ENCODE measurements around the gene IPO5. TPM values are rescaled to one million over a fixed set of nuclear protein-coding genes. Genes with fewer than 3 reads are reported as not detected.
"Not testable (repeated sequence)": the region's sequence is repeated elsewhere in the genome, so short reads cannot be mapped to it uniquely, and the experiment has no call there.

Gene IPO5
- total RNA-seq: 195 TPM

DNA sequence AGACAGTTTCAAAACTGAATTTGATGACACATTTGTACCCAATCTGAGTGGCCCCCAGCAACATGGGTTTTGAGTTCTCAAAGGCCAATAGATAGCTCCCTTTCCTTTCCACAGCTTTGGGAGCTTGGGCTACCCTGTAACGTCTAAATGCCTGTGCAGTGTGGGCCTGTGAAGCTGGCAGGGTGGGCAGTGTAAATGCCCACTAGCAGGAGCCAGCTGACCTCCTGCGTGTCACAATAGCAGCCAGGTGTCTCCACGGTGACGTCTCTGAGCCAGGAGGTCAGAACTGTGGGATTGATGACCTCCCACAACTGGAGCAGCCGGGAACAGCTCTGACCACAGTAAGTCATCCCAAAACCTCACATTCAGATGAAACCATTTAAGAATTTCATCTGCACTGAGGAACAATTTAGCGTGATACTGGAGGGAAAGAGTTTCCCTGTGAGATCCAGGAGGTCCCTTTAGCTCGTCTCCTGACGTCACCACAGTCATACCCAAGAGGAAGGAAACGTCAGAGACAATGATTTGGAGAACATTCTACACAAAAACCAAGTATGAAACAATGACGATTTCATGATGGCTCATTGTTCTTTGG lies at the start of gene IPO5:
IPO5 (plus strand) TSS at position 300 of the 595 bp plus-strand sequence. CDS start 23,022 bp downstream, outside the sequence.
- DNase-seq: no peak

DNA sequence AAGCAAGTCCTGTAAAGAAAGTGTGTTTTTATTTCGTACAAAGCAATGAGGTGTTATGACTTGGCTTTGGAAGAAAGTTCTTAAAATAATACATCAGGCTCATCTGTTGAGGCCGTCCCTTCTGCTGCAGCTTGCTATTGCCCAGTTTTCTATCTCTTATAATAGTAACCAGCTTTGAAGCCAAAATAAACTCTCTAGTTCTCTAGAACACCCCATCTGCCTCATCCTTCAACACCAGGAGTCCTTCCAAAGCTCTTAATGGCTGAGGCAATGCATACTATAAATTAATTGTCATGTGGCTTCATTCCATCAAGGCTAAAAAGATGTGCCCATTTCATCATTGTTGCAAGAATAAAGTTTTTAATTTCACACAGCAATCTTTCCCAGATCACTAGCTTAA lies 49.4 kb upstream of the IPO5 start:
- no peak for DNase-seq

DNA sequence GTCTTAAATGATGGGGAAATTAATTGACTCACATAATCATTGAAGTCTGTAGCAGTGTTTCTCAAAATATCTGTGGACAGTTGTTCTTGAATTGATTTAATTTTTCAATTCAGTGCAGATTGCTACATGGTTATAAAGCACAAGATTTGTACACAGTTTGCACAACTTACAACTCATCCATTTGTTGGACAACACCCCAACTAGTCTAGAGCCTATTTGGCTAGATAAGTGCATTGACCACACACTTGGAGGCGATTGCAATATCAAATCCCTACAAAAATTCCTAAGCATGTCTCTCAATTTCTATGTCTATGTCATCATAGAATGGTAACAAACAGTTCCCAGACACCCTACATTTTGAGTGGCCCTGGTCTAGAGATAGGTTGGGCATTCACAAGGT lies 48.0 kb upstream of the IPO5 start:
- DNase-seq: no peak

DNA sequence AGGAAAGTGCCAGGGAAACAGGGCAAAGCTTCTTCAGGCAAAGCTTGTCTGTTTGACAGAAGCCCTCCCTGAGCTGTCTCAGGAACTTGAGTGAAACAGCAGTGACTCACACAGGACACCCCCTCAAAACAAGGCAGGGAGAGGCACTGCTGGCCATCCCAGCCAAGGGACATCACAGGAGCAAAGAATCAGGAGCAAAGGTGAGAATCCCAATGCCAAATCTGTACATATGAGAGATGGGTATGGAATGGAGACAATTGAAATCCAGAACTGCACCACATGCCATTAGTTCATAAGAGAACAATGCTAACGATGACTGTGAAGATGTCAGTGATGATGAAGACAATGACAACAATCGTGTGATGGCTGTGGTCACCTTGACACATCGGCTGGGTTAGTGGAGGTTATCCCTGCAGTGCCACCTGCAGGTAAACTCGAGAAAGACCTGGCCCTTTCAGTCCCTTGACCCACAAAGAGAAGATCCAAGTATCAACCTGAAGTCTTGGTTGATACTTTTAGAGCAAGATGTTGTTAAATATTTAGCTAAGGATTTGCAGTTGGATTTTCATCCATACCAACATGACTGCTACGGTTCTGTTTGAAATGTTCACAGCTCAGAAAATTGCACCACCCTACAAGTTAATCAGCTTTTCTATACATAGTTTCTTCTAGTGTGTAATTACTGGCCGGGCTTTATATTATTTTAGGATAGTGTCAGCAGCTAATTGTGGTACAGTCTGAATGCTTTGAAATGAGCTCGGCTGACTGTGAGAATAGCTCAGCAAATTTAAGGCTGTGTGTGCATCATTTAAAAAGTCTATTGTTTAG lies 42.0 kb upstream of the IPO5 start:
- no peak for DNase-seq

DNA sequence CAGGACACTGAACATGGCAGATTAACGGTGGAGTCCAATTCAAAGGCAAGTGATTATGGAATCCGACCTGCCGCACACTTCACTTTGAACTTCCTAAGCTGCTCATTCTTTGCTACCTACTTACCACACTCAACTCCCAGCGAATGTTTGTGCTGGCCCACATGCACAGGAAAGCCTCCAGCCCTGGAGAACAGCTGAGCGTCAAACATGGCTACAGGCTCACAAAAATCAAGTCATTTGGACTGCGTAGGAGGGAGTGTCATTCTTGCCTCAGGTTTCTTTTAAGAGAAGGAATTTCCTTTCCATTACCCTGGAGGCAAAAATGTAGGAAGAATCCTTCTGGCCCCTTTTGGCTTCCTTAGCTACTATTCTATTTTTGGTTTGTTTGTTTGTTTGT lies 41.3 kb upstream of the IPO5 start:
- DNase-seq: no peak

DNA sequence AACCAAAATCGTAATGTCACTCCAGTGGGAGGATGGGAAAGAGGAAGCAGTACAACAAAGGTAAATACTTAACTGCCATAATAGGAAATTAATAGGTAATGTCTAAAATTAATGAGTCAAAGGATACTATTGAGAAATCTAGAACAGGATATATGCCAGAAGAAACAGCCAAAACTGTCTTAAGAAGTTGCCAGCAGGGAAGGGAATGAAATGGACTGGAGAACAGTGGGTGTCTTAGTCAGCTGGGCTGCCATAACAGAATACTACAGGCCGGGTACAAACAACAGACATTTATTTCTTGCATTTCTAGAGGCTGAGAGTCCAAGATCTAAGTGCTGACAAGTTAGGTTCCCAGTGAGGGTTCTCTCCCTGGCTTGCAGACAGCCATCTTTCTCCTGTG lies 40.3 kb upstream of the IPO5 start:
- no peak for DNase-seq

DNA sequence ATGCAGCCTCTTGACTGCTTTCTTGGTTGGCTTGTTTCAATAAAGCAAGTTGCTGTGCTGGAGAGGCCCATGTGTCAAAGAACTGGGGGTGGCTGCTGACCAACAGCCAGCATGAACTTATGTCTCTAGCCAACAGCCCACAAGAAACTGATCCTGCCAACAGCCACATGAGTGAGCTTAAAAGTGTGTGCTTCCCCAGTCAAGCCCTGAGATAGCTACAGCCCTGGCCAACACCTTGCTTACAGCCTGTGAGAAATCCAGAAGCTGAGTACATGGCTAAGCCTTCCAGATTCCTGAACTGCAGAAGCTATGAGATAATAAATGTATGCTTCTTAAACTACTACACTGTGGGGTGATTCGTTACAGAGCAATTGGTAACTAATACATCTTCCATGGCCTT lies 38.9 kb upstream of the IPO5 start:
- DNase-seq: peak; percentile 45

DNA sequence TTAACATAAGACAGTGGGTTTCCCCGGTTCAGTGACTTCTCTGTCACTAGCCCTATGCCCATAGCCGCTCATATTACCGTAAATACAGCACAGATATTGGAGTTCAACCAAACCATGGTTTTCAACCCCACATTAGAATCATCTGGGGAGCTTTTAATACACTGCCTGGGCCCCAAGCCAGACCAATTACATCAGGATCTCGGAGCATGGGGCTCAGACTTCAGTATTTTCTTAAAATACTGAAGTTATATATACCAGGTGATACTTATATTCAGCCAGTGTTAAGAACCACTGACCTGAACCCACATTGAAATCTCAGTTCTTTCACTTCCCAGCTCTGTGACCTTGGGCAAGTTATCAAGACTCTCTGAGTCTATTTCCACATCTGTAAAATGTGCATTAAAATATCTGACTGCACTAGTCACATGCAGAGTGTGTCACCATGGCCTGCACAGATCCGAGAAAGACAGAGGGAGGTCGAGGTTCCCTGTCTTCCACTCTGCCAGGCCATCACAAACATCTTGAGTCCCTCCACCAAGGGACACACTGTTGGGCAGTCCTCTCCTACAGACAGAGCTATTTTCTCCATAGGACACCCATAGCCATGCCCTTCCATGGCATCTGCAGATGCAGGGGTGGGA lies 32.2 kb upstream of the IPO5 start:
- no peak for DNase-seq

DNA sequence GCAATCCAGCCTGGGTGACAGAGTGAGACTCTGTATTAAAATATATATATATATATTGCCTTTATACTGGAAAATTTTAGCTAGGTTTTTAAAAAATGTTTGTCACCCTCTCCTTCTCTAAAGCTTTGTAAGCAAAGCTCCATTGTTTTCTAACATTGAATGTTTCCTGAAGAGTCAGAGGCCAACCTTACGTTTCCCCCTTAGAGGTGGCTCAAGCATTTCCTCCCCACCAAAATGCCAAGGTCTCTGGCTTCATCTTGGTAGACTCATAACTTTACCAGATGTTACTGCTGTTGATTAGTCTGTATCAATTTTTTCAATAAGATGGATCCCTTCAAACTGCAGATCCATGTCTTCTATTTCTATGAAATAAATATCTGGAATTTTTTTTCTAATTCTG lies 25.2 kb upstream of the IPO5 start:
- DNase-seq: no peak

DNA sequence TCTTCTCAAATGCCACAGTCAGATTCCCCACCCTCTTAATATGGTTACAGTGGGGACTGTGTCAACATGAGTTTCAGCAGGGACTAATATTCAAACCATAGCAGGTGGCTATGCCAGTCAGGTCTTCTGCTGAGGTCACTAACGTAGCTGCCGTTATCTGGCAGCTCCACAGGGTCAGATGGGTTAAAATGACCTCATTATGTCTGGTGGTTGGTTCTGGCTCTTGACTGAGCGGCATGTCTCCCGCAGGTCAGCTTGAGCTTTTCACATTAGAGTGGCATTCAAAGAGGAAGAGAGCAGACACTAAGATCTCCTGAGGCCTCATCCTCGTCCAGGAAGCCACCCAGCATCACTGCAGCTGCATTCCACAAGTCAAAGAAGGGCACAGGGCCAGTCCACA lies 21.4 kb upstream of the IPO5 start:
- no peak for DNase-seq

DNA sequence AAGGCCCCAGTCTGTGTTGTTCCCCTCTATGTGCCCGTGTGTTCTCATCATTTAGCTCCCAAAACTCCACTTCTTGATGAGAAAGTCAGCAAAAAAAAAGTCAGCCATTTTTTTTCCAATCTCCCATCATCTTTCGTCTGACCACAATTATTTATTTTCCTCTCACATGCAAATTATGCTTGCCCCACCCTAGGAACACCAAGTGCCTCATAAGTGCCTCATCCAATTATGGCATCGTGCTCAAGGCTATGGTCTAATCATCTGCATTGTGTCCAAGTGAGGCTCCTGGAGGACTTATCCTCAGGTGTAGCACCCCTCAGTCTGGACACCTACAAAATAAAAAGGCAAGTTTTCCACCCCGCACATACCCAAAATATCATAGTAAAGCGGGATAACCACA lies 20.8 kb upstream of the IPO5 start:
- no peak for DNase-seq

DNA sequence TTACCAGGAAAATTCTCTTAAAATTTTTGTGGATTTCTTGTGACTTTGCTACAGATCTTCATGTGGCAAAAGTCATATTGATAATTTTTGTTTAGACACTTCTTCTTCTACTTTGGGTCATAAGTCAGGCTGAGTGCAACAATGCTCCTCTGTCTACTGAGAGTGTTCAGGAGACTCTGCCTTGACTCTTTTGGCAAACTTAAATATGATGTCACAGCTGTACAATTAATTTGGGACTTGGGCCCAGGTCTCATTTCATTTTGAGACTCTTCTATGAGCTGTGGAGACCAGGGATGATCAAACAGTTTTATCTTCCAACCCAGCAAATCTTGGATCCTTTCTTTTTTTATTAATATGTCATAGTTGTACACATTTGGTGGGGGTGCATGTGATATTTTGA lies 19.7 kb upstream of the IPO5 start:
- no peak for DNase-seq

DNA sequence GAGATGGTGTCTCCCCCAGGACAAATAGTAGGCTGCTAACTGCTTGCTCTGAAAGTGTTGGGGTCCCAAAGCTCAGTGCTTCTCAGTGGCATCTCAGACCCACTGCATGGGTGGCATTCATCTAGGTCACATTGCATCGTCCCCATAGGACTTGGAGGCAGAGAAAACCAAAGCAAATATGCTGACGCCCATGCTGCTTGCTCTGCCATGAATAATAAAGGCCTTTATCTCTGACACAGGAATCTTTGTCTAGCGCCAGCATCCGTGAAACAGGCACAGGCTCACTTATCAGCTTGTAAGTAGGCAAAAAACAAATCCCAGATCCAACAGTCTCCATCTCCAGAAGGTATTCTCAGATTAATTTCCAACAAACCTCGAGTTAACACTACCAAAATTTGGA lies 18.9 kb upstream of the IPO5 start:
- no peak for DNase-seq

DNA sequence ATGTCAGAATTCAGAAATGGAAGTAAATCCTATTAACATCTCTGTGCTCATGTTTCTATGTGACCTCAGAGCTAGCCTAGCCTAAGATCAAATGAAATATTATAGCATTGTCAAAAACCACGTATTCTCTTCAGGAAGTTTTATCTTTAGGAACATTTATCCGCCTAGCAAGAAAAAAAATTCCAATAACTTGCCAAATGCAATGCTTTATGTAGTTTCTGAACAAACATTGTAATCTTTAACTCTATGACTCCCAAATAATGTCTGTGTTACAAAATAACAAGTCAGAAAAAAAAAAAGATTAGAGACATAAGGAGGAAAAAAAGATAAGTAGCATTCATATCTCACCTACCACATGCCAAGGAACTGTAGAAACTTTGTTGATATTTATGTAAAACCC lies 18.4 kb upstream of the IPO5 start:
- no peak for DNase-seq

DNA sequence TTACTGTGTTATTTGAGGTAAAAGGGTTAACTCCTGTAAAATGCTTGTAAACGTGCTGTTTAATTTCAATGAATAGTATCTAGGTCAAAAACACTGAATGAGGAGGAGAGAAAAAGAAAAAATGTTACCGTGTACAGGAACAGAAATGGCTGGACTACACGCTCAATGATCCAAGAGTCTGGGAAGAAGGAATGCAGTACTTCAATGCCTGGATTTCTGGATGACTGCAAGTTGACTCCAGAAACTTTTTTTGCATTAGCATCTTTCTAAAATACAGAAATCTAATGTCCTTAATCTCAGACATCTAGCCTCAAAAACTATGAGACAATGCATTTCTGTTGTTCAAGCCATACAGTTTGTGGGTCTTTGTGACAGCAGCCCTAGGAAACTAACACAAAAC lies 17.4 kb upstream of the IPO5 start:
- DNase-seq: no peak

DNA sequence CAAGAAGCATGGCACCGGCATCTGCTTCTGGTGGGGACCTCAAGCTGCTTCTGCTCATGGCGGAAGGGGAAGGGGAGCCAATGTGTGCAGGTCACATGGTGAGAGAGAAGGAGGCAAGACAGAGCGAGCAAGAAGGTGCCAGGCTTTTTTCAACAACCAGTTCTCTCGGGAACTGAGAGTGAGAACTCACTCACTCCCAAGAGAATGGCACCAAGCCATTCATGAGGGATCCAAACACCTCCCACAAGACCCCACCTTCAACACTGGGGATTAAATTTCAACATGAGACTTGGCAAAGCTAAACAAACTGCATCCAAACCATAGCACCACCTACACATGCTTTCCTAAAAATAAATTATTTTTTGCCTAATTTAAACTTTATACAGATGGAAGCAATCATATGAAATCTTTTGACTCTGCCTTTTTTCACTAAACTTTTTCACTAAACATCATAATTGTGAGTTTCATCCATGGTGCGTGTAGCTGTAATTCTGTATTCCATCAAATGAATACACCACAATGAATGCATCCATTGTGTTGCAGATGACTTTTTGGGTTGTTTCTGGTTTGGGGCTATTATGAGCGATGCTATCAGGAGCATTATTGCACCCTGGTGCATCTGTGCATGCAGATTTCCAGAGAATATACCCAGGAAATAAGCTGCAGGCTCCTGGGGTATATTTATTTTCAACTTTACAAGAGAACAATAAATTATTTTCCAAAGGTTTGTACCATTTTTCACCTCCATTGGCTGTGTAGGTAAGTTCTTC lies 14.6 kb upstream of the IPO5 start:
- peak; percentile 22 for DNase-seq

DNA sequence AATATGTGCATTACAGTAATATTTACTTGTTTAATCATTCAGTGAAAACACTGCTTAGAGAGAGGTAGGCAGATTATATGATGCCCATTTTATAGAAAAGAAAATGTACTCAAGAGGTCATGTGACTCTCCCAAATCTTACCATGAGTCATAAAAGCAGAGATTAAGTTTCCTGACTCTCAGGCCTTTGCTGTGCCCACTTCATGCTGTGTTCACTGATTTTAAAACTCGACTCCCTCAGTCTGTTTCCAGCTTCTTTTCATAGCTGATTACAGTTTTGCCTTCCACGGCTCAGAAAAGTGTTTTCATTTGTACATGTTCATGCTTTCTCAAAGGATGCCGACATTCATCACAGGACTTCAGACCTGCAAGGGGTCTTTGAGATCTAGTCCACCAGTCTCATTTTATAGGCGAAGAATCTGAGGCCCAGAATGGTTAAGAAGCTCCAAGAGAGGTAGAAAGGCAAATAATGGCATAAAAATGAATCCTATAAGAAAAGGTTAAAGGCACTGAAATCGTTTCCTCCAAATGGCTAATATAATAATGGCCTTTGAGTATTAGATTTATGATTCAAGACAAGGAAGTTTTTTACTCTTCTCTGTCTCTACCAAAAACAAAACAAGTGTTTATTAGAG lies 9.0 kb upstream of the IPO5 start:
- no peak for DNase-seq

DNA sequence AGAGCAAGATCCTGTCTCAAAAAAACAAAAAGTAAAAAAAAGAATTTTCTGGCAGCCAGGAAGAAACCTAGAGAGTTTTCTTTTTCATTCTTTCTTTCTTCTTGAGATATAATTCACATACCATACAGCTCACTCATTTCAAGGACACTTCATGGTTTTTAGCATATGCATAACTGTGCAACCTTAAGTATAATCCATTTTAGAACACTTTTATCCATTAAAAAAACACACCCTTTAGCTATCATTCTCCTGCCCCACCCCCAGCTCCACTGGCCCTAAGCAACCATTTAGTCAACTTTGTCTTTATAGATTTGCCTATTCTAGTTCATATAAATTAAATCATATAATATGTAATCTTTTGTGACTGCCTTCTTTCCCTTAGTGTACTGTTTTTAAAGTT lies 8.1 kb upstream of the IPO5 start:
- no peak for DNase-seq

DNA sequence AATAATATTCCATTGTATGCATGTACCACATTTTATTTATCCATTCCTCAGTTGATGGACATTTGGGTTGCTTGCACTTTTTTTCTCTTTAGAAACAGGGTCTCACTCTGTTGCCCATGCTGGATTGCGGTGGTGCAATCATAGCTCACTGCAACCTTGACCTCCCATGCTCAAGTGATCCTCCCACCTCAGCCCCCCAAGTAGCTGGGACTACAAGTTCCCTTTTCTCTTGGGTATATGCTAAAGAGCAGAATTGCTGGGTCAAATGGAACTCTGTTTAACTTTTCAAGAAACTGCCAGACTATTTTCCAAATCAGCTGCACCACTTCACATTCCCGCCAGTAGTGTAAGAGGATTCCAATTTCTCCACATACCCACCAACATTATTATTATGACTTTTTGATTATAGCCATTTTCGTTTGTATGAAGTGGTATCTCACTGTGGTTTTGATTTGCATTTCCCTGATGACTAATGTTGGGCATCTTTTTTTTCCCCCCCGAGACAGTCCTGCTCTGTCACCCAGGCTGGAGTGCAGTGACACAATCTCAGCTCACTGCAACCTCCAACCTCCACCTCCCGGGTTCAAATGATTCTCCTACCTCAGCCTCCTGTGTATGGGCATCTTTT lies 7.6 kb upstream of the IPO5 start:
- no peak for DNase-seq

DNA sequence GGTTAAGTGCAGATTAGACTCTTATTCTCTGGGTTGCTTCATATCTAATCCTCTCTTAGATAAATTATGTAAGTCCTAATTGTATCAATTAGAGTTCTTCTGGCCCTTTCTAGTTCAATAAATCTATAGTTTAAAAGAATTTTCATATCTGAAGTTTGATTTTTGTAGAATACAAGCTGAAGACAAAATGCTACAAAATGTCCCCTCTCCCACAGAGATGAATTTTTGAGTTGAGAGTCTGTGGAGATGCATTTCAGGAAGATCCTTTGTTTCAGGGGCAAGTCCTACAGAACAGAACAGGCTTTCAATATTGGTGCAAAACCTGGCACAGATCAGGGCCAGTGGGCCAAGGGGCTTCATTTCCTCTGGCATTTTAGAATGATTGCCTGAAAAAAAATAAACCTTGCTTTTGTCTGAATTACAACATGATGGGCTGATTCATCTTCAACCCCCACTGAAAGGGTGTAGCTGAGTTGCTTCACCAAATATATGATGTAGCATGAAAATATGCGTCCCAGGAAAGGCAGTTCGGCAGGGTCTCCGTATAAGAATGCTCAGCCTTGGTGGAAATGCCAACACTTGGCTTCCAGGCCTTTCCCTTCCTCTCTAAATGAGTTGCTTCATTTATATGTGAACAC lies 6.4 kb upstream of the IPO5 start:
- no peak for DNase-seq

DNA sequence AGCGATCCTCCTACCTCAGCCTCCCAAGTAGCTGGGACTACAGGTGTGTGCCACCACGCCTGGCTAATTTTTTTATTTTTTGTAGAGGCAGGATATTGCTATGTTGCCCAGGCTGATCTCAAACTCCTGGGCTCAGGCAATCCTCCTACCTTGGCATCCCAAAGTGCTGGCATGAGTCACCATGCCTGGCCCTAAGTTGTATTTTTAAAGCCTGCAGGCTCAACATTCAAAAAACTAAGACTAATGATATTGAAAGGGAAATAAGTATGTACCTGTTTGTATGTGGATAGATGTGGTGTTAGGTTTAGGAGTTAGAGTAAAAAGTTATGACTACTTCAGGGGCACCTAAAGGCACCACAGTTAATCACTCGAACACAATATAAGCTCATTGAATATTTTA lies 5.4 kb upstream of the IPO5 start:
- no peak for DNase-seq

DNA sequence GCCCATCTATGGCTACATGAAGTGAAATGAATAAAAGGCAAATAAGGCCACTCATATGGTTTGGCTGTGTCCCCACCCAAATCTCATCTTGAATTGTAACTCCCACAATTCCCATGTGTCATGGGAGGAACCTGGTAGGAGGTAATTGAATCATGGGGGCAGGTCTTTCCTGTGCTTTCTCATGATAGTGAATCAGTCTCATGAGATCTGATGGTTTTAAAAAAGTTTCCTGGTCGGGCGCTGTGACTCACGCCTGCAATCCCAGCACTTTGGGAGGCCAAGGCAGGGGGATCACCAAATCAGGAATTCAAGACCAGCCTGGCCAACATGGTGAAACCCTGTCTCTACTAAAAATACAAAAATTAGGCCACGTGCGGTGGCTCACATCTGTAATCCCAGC lies 4.2 kb upstream of the IPO5 start:
- not testable (repeated sequence) for DNase-seq

Data from occipital lobe (tissue), 2 donors.